Renal cortex interstitium (tissue), 11 donors: ENCODE measurements around the gene HIVEP3. TPM values are rescaled to one million over a fixed set of nuclear protein-coding genes. Genes with fewer than 3 reads are reported as not detected.

Experiments
- DNase-seq, 11 donors: peaks; one replicate each; pipeline ENCODE4 v3.0.0-alpha.2; 2013; ENCODE audit warnings: low read depth in 9 of 11, low spot score in 4 of 11; ENCODE audit errors: extremely low read depth in 1 of 11
- polyA plus RNA-seq, 3 donors: library from polyadenylated mRNA; unstranded; fragments of 120-200 nt; gene quantifications; one replicate each; pipeline ENCODE4 v1.2.1, GENCODE V29; 2013; ENCODE audit not compliant: insufficient read length in 3 of 3

The HIVEP3 gene
- polyA plus RNA-seq, 3 donors, result 3.4 to 4.6 (median 4.1) TPM

DNA sequence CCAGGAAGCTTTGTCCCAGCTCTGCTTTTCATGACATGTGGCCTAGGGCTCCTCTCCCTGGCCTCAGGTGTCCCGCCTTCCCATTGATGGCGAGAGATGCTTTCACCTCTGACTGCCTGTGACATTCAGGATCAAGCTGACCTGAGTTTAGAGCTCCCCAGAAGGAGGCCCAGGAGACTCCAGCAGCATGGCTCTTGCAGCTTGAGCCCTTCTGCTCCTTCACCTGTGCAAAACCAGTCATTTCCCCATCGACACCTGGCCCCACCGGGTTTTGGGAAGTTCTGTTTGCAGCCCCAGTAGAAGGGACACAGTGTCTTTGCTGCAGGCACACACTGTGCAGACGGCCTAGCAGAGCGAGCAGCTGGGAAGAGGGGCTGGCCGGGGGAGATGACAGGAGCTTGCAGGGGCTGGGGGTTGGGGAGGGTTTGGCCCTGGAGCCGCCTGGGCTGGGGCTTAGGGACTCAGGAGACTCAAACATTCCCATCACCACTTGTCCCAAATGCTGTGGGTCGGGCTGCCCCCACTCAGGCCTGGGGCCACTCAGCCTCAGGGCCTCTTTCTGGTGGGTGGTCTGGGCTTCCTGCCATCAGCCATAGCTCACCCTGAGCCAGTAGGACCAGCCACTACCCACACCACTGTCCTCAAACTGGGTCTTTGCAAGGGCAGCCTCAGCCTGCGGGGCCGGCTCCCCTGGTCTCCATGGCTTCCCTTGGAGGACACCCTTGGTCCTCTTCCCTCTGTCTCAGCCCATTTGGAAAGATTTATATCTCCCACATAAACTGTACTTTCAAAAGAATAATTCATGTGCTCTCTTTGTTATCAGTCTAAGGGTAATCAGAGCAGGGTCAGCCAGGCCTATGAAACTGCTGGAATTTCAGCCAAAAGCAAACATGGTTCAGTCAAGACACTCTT is 430.4 kb downstream of the HIVEP3 start:
- DNase-seq, result peak in 1 of 11 donors; percentile 33

DNA sequence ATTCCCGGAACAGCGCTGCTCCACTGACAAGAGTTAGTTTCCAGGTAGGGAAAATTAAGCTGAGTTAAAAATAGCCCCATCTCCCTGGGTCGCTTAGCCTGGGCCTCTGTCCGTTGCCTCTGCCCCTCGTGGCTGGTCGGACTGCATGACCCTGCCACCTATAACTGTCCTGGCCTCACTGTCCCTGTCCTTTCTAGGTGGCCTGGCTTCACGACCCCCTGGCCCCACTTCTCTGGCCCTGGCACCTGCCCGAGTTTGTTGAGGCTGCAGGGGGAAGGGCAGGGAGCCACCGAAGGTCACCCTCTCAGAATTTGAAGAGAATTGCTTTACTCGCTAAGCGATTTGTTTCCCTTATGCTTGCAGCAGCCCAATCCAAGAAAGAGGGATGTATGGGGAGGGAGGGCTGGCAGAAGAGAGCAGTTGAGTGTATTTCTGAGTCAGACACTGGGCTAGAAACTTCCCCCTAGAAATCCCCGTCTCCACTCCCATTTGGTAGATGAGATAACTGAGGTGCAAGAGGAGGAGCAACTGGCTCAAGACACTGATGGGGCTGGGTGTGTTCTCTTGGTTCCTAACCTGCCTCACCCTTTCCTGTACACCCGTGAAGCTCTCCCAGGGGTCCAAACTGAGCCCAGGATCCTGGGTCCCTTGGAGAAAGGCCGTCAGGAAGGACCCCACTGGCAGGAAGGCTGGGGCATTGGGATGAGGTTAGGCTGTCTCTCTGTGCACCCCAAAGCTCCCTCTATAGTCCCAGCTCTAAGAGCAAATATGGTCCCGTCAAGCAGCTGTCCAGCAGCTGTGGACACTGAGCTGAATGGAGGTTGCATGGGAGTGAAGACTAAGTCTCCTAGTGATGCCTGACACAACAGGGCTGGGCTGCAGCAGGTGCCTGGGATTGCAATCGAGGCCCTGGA is 431.3 kb downstream of the HIVEP3 start:
- no peak for DNase-seq

DNA sequence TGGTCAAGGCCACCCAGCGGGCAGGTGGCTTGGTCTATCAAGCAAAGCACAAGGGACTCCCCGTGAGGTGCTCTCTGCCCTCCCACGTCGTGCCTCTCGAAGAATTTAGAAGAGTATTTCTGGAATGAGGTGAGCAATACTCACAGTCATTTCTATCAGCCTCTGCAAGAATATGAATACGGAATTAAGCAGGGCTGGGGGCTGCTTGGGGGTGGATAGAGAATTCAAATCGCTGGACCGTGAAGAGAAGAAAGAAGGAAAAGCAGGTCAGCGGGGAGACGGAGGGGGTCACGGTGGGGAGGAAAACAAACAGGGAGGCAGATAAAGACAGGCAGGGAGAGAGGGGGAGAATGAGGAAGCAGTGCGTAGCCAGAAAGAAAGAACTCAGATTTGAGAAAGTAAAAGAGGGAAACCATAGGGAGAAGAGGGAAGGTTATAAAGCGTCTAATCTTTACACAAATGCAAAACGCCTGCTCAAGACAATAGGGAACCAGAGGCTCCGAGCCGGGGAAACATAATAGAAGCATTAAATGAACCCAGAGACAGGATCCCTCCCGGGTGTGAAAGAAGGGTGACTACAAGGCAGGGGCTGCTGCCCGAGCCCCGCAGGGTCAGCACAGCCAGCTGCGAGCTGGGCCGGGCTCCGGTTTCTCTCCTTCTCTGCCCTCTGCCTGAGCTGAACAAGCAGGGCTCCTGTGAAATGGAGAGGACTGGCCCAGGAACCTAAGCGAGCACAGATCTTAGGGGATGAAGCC is 432.2 kb downstream of the HIVEP3 start:
- peak in 1 of 11 donors; percentile 57 for DNase-seq

DNA sequence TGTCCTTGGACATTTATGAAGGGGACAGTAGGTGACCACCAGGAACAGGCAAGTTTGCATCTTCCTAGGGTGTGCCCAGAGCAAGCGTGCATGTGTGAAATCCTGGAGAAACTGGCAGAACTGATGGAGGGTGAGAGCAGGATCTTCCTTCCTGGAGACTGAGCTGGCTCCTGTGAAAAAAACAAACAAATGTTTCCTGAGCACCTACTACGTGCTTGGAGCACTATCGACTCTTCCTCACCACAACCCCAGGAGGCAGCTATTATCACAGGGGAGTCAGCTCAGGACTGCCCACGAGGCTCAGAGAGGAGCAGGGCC is 432.7 kb downstream of the HIVEP3 start:
- DNase-seq, result no peak

DNA sequence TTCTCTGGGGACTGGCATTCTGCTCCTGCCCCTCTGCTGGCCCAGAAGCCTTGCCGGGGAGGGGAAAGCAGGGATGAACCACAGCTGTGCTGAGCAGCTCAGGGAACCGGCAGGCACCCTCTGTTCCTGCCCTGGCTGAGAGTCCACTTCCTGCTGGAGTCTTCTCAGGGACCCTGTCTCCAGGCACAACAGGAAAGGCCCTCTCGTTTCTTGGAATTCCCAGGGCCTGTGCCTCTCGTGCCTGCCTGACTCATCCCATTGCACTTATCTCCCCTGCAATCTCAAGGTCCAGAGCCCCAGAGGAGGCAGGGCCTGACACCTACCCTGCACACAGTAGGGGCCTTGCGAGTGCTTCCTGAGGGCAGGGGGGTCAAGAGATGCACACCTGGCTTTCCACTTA is 433.1 kb downstream of the HIVEP3 start:
- DNase-seq, result no peak

DNA sequence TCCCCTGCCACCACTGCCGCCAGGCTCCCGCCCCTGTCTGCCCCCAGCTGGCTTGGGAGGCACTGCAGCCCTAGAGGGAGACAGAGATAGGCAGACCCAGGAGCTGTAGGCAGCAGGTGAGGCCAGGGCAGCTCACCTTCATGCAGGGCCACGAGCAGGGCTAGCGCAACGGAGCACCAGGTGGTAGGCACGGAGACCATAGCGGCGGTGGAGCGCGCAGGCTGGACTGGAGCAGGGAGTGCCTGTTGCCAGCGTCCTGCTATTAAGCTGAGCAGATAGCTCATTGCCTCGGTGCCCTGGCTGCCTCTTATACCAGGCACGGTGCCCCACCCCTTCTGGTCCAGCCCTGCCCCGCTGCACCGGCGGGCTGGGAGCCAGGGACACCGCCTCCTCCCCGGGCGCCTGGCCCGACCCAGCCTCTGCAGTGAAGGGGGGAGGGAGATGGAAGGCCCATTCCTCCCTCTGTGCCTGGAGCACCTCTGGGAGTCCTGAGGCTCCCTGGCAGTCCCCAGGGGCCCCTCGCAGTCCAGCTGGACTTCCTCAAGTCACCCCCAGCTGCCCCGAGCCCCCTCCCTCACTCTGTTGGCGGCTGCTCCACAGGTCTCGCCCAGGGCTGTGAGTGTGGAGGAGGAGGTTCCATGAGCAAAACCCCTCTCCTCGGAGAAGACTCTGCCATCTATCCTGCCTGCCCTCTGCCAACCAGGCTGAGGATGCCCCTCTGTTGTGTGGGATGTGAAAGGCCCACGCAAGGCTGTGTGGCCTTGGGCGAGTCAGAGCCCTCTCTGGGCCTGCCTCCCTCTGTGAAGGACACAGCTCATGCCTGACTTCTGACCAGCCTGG is 434.1 kb downstream of the HIVEP3 start, which contains the start of gene EDN2:
EDN2 (minus strand) TSS at position 282 of the 840 bp plus-strand sequence; CDS start at position 200, 82 bp downstream.
- no peak for DNase-seq

DNA sequence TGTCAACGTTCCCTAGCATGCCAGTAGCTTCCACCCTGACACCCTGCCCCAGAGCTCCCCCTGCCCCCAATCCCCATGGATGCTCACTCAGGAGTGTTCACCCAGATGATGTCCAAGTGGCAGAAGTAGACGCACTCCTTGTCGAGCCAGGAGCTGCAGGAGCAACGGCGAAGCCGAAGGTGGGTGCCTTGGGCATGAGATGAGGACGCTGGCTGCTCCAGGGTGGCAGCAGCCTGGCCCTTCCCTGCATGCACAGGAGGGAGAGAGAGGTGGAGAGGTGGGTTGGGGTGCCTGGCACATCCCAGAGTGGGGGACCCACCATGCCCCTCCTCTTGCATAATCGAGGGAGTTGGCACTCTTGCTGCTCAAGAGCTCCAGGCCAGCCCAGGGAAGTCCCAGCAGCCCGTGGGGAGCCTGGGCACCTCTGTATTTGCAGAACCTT is 434.7 kb downstream of the HIVEP3 start:
- no peak for DNase-seq

DNA sequence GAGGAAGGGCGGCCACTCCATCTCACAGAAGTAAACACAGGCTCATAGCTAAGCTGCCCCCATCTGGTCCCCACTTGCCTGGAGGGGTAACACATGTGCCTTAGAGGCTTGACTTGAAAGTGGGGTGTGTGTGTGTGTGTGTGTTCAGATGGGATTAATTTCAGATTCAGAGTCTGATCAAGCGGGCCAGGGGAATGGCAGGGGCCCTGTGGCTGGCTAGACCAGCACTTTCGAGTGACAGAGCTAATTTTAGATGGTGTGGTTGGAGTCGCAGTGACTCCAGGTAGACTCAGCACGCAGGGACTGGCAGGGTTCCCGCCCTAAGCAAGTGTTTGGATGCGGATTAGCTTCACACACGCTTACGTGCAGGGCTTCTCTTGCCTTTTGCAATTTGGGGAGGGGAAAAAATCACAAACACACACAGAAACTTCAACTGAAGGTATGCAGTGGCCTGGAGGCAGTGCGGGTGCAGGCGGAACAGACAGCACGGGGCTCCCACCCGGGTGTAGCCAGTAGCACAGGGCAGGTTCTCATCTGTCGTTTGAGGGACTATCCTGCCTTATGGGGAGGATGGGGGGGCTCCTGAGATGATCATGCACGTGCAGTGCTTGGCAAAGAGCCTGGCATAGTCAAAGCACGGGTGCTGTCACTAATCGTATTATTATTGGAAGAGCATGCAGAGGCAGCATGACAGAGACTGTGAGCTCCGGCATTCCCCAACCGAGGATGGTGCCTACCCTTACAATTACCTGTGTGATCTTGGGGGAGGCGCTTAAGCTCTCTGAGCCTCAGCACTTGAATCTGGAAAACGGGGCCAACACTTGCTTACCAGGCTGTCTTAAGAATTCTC is 435.5 kb downstream of the HIVEP3 start:
- no peak for DNase-seq

DNA sequence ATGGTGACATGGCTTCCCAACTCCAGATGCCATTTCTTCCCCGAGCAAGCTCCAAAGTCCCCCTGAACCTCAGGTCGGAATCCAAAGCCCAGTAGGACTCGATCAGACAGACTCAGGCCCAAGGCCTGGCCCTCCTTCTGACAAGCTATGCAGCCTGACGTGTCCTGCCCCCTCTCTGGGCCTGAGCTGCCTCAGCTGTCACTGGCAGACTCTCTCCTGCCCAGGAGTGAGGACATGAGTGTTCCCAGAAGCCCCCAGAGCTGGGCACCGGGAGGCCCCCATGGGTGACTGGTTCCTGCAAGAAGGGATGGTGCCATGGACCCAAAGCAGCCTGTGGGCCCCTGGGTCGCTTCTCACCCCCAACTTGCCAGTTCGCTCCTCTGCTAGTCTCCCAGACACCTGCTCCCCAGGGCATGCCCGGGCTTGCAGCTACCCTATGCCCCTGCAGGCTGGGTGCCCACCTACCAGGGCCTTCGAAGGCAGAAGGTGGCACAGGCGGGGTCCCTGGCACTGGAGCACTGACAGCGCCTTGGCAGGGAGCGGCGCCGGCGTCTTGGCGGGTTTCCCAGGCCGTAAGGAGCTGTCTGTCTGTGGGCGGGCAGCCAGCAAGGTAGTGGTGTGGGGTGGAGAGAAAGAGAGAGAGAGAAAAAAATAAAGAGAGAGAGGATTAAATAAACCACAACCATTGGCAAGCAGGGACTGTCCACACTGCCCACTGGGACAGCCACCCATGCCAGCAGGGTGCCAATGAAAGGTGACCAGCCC is 436.5 kb downstream of the HIVEP3 start:
- DNase-seq, result no peak

DNA sequence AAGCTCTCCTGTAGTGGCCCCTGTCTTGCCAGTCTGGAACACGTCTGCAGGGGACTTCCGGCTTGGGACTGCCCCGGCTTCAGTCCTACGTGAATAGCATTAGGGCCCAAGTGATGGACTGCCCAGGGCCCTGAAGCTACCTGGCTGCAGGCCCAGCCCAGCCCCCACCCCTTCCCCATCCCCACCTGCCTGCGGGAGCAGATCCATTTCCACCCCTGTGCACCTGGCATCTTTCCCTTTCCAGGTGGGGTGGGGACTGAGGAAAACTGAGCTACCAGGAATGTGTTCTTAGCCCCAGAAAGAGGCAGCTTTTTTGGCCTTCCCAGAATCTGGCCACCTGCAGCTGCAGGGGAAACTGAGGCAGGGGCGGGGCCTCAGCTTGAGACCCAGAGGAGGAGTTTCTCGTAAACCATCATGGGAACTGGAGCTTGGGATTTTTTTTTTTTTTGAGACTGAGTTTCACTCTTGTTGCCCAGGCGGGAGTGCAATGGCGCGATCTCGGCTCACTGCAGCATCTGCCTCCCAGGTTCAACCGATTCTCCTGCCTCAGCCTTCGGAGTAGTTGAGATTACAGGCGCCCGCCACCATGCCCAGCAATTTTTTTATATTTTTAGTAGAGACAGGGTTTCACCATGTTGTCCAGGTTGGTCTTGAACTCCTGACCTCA is 437.5 kb downstream of the HIVEP3 start:
- no peak for DNase-seq

DNA sequence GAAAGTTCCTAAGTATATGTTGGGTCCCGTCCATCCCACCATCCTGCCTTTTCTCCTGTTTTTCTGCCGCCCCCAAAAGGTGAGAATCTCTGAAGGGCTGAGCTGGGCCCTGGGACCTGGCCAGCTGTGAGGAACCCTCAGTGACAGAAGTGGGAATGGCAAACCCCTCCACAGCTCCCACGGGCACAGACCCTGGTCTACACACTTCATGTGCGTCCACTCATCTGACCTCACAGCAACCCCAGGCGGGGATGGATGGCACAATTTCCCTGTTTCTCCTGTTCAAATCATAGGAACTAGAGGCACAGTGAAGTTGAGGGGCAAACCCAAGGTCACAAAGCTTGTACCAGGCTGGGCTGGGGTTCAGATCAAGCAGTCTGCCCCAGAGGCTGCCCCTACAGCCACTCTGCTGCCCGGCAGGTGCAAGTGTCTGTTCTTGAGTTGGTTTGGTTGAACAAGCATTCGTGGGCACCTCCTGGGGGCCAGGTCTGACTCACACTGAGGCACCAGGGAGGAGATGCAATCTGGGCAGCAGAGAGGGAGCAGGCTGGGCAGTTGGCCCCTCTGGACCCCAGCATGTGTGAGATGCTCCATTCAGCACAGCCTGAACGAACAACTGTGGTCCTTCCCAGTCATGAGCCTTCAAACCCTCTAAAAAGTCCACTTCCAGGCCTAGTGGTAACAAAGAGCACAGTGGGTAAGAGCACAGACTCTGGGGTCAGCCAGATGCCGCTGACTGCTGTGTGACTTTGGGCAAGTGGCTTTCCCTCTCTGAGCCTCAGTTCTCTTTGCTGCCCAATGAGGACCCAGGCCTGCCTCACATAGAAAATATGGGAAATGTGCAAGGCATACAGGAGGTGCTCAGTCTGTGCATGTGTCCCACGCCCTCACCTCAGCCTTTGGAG is 438.3 kb downstream of the HIVEP3 start:
- no peak for DNase-seq

DNA sequence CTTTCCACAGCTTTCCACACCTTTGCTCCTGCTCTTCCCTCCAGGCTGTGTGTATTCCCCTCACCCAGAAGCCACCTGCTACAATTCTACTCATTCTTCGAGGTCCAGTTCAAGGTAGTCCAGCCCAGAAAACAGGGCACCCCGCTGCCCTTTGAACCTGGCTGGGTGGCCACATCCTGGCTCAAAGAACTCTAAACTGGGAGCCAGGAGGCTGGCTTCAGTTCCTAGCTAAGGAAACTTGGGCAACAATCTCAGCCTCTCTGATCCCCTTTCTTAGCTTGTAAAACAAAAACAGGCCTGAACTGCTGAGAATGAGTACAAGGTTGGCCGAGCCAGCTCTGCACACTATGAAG is 438.9 kb downstream of the HIVEP3 start:
- no peak for DNase-seq

DNA sequence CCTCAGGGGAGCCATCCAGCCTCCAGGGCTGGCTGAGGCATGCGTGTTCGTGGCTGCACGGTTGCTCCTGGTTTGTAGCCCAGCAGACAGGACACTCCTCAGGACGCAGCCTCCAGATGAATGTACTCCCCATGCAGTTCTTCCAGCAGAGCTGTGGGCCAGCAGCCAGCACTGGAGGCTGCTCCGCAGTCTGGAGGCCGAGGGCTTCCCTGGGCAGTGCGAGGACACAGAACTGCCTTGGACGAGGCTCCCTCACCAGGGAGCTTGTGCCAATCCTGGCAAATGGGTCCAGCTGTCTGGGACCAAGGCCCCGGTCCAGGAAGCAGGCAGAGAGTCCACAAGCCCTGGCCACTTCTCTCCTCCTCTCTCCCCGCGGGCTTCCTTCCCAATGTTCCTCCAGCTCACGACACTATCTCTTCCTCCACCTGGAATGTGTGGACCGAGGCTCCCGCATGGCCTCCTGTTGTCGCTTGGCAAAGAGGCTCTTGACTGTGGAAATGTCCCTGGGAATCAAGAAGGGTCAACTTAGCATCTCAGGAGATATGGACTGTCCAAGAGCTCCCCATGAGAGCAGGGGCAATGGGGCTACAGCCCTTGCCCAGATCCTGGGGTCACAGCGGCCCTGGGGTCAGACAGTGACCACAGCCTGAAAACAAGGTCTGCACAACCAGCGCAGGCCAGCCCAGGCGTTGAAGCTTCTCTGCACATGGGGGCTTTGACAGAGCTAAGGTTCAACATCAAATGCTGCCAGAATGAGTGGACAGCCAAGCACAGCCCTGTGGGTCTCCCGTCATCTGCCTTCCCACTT is 439.5 kb downstream of the HIVEP3 start:
- no peak for DNase-seq

DNA sequence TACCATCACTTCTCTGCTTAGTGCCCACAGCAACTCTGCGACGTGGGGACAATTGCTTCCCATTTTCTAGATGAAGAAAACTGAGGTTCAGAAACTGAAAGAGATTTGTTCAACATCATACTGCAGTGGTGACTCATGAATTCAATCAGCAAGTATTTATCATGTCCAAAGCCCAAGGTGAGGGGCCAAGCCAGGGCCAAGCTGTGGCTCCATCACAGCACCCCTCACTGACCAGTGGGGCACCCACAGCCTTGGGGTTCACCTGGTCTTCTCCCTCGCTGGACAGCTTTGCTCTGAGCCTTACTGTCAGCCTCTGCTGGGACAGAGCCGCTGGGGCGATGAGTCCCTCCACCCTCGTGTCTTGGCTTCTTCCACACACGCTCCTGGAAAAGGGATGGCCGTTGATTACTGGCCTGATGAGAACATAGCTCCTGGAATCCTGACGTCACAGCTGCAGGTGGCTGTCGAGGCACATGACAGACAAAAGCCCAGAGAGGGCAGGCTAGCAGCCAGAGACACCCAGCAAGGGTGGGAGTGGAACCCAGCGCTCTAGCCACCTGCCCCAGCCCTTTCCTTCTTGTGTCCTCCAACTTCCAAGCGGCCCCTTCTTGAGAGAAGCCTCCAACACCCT is 440.5 kb downstream of the HIVEP3 start:
- no peak for DNase-seq
